Measurements from ENCODE around the gene GYG1. TPM values are rescaled to one million over a fixed set of nuclear protein-coding genes. Genes with fewer than 3 reads are reported as not detected.

The GYG1 gene
- total and polyA plus RNA-seq, 2 of the 8 experiments (the other 6 are each of a cell fraction or from before 2014, with no cell fraction given), result 19.4 to 34.2 TPM

- TF ChIP-seq CBX5 (IDR thresholded peaks at IDR 0.05; ENCODE audit: low read depth, low read length), result no peak
- TF ChIP-seq CHD1 (IDR thresholded peaks at IDR 0.05; ENCODE audit: low read depth, low read length), result no peak
Observed at GRCh38 chr3:148957586-148957985, 33.8 kb upstream of the GYG1 start (continued).
